Left kidney (tissue), 2 donors: Measurements from ENCODE around the gene BCAR3. TPM values are rescaled to one million over a fixed set of nuclear protein-coding genes. Genes with fewer than 3 reads are reported as not detected.
A peak's percentile ranks its signal among the peaks of the same experiment; 100 is the strongest.

Source experiments
- DNase-seq: peaks from one replicate; pipeline ENCODE4 v3.0.0-alpha.2; 2013
- polyA plus RNA-seq: library from polyadenylated mRNA; unstranded; fragments of 120-200 nt; gene quantifications from one replicate; pipeline ENCODE4 v1.2.1, GENCODE V29; 2013; ENCODE audit not compliant: insufficient read length

Gene BCAR3
- polyA plus RNA-seq, 1 donor: 26.6 TPM

DNA sequence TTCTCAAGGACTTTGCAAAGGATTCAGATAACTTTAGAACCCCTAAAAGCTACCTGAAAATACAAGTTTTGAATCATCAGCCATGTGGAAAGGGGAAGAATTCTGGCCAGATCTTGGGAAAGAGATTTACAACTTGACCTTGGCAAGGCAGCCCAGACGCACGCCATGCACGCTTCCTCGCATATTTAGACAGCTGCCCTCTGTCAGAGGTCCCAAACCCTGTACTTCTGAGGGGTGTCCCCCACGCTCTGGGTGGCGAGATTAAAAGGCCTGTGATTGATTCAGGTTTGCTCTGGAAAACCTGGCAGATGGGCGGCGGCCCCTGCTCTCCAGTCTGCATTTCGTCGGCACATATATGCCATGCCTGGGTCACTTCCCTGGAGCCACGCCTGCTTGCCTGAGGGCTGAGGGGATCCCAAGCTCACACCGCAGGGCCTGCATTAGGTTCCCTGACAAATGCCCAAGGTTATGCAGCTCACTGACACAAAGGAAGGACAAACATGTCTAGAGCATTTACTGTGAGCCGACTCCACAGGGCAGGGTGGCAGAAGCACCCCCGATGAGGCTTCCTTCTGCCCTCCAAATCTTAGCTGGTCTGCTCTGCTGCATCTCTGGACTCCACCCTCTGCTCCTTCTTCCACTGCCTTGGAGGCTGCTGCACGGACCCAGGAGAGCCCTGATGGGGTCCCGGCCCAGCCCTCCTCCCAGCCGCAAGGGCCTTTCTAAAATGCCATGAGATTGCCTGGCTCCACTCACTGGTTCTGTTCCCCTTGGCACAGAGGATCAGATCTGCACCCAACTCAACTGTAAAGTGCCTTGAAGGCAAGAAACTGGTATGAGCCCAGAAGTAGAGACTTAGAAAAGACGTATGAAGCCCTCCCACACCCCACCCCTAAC lies 103.9 kb downstream of the BCAR3 start:
- no peak for DNase-seq

DNA sequence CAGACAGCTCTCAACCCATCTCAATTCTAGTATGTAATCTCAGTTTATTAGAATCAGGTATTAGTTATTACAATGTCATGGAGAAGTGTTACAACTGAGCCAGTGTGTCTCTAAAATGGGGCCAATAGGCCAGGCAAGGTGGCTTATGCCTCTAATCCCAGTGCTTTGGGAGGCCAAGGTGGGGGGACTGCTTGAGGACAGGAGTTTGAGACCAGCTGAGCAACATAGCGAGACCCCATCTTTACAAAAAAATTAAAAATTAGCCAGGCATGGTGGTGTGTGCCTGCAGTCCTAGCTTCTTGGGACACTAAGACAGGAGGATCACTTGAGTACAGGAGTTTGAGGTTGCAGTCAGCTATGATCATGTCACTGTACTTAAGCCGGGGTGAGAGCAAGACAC lies 104.9 kb downstream of the BCAR3 start:
- DNase-seq: no peak

DNA sequence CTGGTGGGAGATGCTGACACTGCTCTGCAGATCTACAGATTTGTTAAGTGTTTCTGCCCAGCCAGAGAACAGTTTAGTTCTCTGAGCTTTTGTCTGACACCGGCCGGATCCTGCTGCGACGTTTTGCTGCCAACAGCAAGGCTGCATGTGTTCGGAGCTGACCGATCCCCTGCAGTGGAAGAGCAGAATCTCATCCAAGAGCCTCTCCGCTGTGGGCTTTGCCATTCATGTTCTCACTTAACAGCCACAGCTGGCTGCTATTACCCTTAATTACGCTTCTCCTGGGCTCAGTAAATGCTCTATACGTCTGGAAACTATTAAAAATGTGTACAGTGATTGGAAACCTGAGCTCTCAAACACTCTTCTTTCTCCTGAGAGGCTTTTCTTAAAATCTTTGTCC lies 105.3 kb downstream of the BCAR3 start:
- no peak for DNase-seq

DNA sequence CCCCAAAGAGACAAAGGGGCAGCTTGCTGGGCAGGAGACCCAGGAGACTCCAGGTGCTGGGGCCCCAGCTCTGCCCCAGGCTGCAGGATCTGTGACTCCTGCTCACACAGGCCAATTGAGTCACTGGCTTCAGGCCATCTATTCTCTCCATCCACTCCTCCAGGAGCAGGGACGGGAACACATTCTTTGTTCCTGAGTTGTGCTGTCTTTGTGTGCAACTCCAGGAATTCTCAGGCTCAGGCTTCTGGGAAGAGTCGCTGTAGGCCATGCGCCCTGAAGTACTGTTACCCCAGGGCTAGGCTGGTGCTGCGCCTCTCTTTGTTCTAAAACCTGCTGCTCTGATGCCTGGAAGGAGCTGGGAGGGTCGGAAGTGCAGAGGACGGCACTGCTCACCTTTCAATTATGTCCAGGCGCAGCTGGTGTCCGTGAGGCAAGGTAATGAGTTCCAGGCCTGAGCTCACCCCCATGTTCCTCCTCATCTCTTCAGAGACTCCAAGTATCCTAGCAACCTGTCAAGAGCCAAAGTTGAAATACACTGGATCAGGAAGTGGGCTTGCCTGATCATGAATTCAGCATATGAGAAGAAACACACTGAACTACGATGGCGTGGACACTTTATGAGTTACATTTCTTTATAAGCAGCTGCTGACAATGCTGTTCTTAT lies 105.9 kb downstream of the BCAR3 start:
- DNase-seq: no peak

DNA sequence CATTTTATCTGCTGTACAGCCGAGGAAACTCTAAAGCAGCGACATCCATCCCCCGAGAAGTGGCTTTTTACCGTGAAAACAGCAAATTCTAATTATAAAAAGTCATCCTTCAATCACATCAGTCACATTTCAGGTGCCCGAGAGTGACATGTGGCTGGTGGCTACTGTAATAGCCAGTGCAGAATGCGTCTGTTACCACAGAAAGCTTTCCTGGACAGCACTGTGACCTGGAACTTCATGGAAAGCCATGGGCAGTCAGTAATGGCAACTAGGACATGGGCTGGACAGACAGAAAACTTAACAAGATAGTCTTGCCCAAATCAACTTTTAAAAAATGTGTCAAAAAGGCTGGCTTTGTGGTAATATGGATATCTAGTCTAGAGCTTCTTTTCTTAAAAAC lies 106.6 kb downstream of the BCAR3 start:
- DNase-seq: no peak

DNA sequence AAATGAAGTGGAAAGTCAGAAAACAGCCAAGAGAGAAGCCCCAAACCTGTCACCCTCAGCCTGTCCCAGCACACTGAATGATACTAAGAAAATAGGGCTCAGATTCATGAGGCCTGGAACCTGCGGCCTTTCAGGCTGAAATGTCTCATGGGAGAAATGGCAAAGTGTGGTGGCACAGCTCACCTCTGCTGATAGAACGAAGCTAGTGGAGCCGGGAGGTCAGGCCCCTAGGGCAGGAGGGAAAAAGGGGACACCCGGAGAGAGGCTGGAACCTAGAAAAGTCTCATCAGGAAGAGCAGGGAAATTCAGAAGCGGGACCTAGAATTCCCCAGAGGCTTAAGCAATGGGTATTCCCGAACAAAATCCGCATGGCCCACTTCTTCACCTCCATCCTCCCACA lies 107.1 kb downstream of the BCAR3 start:
- no peak for DNase-seq

DNA sequence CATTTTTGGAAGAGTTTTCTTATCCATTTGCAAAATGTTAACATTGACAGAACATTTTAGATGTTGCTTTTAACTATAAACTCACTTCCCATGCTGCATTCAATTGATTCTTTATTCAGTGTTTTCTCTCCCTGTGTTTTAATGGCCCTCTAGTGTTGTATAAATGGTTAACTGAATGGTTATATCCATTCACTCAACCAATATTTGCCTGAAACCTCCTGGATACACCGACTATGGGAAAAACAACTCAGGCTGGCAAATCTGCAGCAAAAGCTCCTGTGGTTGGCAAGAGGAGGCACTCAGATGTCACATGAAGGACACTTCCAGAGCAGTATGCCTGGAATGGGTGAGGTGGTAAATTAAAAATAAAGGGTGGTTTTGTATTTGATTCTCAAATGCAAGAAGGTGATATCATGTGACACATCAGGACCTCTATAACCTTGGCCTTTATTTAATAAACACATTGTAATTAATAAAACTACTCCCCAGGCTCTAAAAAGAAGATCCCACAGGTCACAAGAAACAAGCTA lies 107.6 kb downstream of the BCAR3 start:
- DNase-seq: no peak

DNA sequence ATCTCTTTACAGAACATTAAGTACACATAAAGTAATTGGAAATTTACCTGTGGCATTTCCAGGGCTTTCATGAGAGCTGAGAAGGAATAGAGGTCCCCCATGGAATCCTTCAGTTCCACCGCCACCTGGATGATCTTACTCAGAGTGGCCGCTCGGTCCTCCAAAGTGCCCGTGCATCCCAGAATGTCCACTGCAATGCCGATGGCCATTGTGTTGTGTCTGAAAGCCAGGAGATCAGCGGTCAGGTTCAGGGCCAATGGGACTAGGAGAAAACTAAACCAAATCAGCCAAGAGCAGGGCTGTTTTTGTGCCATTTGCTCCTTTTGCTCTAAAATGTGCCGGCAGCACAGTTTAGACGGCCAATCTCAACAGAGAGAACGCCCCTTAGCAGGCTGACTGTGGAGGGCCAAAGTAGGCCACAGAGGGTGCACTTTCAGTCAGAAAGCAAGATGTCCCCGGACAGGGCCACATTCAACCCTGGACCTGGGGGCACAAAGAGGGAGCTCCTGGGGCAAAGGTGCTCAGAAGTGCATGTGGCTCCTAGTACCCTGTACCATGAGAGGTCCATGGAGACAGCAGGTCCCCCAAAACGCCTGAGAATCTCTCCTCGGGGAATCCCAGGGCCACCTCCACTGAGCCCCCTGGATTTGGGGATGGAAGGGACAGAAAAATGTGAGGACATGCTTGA lies 109.9 kb downstream of the BCAR3 start:
- no peak for DNase-seq

DNA sequence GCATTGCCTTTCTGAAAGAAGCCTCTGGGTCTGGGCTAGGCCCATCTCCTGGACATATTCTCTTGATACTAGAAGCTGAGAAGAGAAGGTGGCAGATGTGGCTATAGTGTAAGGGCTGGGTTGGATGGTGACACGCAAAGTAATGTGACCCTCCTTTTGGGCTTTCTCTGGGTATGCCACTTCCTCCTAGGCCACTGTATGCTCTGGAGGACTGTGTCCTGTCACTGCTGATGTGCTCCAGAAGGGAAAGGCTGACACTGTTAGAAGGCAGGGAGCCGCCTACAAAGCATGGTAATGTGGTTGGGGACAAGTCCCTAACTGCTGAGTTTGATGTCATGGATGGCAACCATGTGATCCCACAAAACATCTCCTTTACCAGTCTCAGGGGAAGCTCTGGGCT lies 112.1 kb downstream of the BCAR3 start:
- no peak for DNase-seq

DNA sequence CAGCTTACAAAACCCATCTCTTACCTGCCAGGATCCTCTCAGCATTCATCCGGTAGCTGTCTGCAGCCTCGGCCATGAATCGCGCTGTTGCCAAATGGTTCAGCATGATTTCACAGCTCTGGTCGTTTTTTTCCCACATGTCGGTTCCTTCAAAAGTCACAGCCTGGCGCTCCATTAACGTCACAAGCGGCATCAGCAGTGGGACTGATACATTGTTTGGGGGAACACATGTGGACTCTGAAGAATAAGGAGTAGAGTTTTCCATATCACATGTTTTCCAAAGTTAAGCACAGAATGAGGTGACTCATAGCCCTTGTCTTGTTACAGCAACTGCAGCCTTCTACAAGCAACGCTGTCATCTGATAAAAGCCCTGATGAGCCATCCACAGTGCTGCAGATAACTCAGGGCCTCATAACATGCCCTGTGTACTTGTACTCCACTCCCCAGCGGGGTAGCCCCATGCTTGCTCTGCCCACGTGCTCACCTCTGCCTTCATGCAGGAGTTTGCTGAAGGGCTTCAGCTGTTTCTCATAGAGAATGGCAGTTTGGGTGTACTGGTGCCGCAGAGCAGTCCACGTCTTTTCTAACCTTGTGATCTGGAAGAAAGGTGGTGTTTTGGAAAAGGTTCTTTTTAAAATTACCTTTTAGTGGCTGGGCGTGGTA lies 114.2 kb downstream of the BCAR3 start:
- no peak for DNase-seq

DNA sequence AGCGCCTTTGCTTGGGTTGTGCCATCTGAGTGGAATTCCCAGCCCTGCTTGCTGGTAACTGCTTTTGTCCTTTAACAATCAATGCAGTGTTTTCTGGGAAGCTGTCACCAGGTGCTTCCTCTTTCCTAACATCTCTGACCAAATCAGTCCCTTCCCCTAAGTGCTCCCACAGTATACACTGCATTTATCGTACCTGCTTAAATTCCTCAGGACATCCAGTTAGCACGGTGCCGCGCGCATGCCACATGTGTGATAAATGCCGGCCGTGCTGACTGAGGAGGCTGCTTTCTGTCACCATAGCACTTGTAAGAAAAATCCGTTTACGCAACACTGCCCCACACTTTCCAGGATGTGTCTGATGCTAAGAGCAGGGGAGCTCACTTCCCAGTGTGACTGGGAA lies 115.4 kb downstream of the BCAR3 start:
- DNase-seq: no peak

DNA sequence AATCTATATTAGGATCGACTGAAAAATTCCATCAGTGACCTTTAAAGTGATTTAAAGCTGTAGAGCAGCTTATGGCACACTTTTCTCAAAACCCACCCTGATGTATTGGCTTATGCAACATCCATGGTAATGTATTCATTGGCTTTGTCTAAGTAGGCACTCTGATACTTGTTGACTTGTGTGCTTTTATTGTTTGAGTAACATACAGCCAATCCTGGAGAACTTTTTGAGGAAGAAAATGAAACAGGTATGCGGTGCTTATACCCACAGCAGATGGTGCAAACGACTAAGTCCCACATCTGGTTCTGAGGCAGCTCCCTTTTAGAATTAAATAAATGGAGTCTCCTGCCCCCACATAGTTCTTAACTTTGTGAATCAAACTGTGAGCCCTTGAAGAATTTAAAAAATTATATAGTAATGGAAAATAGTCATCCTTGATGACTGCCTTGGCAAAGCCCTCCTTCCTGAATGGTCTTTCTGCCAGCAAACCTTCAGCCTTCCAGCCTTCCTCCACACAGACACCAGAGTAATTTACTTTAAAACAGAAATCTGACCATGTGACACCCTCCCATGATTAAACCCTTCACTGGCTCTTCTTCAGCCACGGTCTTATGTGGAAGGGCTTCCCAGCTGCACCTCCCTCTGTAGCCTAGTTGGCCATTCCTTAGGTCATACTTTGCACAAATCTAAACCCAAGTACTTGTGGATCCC lies 116.0 kb downstream of the BCAR3 start:
- DNase-seq: no peak

DNA sequence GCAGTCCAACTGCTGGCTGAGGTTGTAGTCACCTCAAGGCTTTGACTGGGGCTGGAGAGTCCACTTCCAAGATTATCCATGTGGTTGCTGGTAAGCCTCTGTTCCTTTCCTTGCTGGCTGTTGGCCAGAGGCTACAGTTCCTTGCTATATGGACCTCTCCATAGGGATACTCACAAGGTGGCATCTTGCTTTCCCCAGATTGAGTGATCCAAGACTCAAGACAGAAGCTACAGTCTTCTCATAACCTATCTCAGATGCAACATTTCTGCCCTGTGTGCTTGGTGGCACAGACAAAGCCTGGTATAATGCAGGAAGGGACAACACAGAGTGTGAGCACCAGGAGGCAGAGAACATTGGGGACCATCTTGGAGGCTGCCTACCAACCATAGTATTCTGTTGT lies 121.9 kb downstream of the BCAR3 start:
- DNase-seq: no peak

DNA sequence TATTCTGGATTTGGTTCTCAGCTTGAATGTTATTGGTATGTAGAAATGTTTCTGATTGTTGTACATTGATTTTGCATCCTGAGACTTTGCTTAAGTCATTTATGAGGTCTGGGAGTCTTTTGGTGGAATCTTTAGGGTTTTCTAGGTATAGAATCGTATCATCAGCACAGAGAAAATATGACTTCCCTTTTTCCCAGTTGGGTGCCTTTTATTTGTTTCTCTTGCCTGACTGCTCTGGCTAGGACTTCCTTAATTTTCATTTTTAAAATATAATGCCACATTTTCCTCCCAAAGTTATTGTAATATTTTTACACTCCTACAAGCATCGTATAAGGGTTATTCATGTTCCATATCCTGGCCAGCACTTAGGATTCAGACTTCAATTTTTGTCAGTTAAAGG lies 122.6 kb downstream of the BCAR3 start:
- no peak for DNase-seq

DNA sequence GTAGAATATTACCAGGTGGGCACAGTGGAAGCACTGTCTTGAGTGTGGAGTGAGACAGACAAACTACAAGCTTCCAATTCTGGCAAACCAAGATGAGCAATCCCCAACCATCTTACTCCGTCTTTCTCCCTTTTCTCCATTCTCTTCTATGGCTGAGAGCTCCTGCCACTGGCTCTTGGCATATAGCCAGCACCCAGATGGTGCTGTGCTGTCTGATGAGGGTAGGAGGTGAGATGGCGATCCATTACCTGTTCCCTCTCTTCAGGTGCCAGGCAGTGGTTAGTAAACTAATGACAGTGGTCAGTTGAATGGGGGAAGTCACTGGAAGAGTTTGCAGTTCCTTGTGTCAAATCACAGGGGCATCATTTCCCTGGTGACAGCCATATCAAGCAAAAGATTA lies 125.3 kb downstream of the BCAR3 start:
- no peak for DNase-seq

DNA sequence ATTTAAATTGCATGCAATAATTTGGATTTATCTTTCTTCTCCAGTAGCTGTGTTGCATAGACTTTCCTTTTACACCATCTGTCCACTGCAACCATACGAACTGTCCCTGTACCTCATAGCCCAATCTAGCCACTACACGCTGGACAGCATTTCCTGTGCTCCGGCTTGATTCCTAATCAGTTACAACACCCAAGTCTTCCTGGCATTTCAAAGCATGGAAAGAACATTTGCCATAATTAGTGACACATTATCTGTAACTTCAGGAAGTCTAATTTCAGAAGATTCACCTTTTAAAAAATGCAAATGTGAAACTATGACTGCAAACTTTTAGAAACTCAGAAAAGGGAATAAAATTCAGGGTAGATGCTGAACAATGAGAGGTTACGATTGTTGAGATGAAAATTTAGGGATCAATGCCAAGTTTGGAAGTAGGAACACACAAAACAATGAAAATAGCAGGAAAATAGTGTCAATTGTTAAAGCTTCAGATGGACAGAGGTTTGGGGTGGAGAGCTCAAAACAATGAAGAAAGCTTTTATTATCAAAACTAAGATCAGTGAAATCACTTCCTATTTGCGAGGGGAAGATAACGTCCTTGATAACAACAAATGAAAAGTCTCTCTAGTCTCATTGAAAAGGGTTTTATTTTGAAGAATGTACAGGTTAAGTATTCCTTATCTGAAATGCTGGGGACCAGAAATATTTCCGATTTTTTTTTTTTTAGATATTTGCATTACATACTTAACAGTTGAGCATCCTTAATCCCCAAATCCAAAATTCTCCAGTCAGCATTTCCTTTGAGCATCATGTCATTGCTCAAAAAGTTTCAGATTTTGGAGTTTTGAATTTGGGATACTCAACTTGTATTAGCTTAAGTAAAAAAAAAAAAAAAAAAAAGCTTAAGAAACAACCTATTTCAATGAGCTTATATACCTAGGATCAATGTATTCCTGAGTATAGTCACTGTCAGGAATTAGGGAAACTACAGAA lies 126.5 kb downstream of the BCAR3 start:
- DNase-seq: no peak

DNA sequence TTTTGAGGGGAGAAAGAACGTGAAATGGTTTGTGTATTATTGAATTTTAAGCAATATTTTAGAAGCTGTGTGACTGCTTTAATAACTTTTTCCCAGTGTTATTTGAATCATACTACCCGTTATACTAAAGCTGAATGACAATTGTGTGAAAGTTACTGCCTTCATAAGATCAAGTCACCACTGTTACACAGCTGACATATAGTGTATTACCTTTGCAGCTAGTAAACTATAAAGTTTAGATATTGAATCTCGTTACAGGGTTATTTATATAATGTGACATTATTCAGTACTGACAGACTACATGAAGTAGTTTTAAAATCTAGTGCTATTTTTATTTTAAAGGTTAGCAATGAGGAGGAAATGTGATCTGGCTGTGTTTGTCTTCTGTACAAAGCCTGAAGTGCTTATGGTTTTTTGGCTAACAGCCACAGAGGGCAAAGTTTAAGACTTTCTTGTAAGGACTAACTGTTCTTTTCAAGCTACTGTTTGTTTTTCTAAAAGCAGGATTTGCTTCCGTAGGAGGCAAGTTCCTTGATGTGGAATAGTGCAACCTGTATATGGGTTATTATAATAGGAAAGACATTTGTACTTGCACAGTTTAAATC lies 127.6 kb downstream of the BCAR3 start:
- DNase-seq: peak; percentile 66

DNA sequence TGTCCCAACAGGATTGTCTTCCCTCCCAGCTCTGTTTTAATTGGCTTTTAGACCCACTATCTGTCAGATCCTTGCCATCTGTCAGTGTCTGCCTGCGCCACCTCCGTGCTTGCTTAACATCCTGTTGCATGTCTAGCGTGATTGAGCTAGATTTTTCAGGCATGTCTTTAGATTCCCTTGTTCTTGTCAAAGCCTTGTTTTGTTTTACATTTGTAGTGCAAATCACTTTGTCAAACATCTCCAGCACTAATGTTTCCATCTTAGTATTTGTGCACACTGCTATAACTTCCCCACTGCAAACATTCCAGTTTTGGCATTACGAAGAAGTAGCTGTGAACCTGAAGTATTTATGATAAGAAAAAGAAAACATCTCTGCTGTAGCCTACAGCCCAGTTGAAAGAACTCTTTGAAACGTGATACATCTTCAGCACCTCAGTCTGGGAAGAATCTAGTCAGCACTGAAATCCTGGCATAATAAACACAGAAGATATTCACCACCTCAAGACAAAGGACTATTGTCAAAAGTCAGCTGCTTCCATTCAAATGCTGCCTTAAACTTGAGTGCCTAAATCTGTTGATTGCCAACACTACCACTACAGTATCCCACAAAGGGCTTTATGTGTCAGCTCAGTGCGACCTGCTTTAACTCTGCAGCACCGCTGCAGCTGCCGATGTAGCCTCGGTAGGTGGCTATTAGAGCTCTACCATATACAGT lies 128.7 kb downstream of the BCAR3 start:
- peak; percentile 19 for DNase-seq

DNA sequence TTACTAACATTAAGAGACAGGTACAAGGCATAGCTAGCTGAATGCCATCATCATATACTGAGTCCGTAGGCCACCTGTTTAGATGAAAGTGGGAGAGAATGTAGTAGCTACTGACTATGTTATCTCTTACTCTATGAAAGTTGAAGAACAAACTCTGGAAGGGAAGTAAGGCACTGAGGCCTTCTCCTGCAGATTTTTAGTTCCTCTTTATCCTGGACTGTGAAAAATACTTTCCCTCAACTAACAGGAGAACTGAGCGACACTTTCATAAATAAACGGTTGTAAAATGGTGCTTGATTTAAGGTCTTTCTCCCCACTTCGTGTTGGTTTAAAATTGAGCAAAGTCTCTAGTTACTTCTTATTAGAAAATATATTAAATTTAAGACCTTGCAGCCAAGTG lies 131.8 kb downstream of the BCAR3 start:
- DNase-seq: no peak
